ENCODE results near the gene HIRA.

DNA sequence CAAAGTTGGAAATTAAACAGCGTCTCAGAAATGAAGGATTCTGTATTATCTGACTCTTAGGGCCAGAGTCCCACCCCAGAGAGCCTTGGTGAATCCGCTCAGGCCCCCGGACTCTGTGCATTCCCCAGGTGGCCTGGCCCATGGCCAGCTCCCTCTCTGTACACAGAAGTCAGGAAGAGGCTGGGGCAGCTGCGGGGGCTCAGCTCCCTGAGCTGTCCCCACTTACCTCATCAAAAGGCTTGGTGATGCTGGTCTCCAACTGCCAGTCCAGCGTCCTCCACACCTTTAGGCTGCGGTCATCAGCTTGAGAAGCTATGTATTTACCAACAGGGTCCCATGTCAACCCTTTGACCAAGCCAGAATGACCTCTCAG lies 35.0 kb downstream of the HIRA start:
- TF ChIP-seq RAD21 (conservative IDR thresholded peaks at IDR 0.05) (no peak), EP300 (conservative IDR thresholded peaks at IDR 0.05; ENCODE audit: poor library complexity, severe bottlenecking) (no peak)

Data from neural cell (in vitro differentiated cells).